ENCODE data around the gene GTF2F2. TPM values are rescaled to one million over a fixed set of nuclear protein-coding genes. Genes with fewer than 3 reads are reported as not detected.

Gene GTF2F2
- total RNA-seq, 2 experiments from 2014 or later = 20.1 to 25.1 TPM

- Histone ChIP-seq H4K20me1 (ENCODE audit: insufficient read depth, low read length) (peaks cover 62% of the 10 kb centered on the region), H3K9me2 (ENCODE audit: insufficient read depth, low read length) (no peaks in the 10 kb centered on the region), H3K4me2 (ENCODE audit: low read length) (no peak overlapping the region; the same call in 1 of the 2 replicates), H3K4me1 (ENCODE audit: insufficient read depth, low read length, poor library complexity, severe bottlenecking) (peaks cover 75% of the 10 kb centered on the region), H3K9me3 (ENCODE audit: low read length) (no peaks in the 10 kb centered on the region), H3K4me3 (ENCODE audit: low read depth, low read length, poor library complexity, severe bottlenecking) (no peak overlapping the region), H3K79me2 (ENCODE audit: insufficient read depth, low read depth, low read length) (peaks cover 47% of the 10 kb centered on the region), H3K36me3 (ENCODE audit: insufficient read depth, low read length) (peaks cover 59% of the 10 kb centered on the region), H3K27ac (ENCODE audit: low read depth, low read length, poor library complexity, severe bottlenecking) (peak overlapping the region; percentile 20), H2AFZ (ENCODE audit: low read length) (no peak overlapping the region)
- TF ChIP-seq EZH2phosphoT487 (IDR thresholded peaks at IDR 0.05; ENCODE audit: borderline replicate concordance, low read depth, low read length) = no peak
- TF ChIP-seq CTCF (conservative IDR thresholded peaks at IDR 0.05; ENCODE audit: low read length) = no peak
- intact Hi-C loops (cut with micrococcal nuclease; ENCODE audit: unreplicated experiment) = no loop called here
- BruUV-seq (replicated peaks) = no TSS peak
- peak; percentile 9 for DNase-seq (ENCODE audit: low spot score)
- CTCF ChIA-PET (ENCODE audit: unreplicated experiment) = no interaction called here
- POLR2A ChIA-PET = interaction anchor here (4.9 kb wide), 1 partner anchor 8 kb away, joined by 24 read pairs; the partner anchor contains the start of gene TPT1
Measured at GRCh38 chr13:45333251-45333976, 213.1 kb downstream of the GTF2F2 start.

Small RNA genes within 50 kb of the gene (small RNA-seq; reads per million reads assigned to genes)
- gene AL138693.1 (not detected), gene AL138963.2 (not detected)

Other genes with a start within 250 kb of the GTF2F2 start
- gene NUFIP1, start 131.0 kb upstream of the GTF2F2 start, total RNA-seq (2014; rRNA removed; shearing (Covaris generic)) = 5.4 and 6.8 TPM in 2 replicates
- gene NUFIP1, start 131.0 kb upstream of the GTF2F2 start, total RNA-seq (2022) = 11.3 and 11.4 TPM in 2 replicates
- 50.1 and 54.5 TPM in 2 replicates for gene GPALPP1, start 131.0 kb upstream of the GTF2F2 start, total RNA-seq (2014; rRNA removed; shearing (Covaris generic))
- gene GPALPP1, start 131.0 kb upstream of the GTF2F2 start, total RNA-seq (2022) = 40.1 and 41.0 TPM in 2 replicates
- not detected in 2 replicates for gene KCTD4, start 80.5 kb downstream of the GTF2F2 start, total RNA-seq (2014; rRNA removed; shearing (Covaris generic))
- not detected in 2 replicates for gene KCTD4, start 80.5 kb downstream of the GTF2F2 start, total RNA-seq (2022)
- gene TPT1, start 220.7 kb downstream of the GTF2F2 start, total RNA-seq (2014; rRNA removed; shearing (Covaris generic)) = 1,996 and 2,481 TPM in 2 replicates
- 2,337 and 2,698 TPM in 2 replicates for gene TPT1, start 220.7 kb downstream of the GTF2F2 start, total RNA-seq (2022)